Endometrial microvascular endothelial cells (primary cell): Measurements from ENCODE around the gene SRPRB. TPM values are rescaled to one million over a fixed set of nuclear protein-coding genes. Genes with fewer than 3 reads are reported as not detected.

Experiments
- in situ Hi-C: cut with HindIII; loops from 2 replicates; pipeline ENCODE4 v1.10.0; 2017; ENCODE audit warnings: low sequenced_read_pairs, low pct_unique_long_range_greater_than_20kb; ENCODE audit errors: inconsistent ontology term
- total RNA-seq: library from RNA; depleted of rRNA; stranded (reverse); fragments of >200 nt; gene quantifications from one replicate; pipeline ENCODE4 v1.2.3, GENCODE V29; 2015; ENCODE audit errors: inconsistent ontology term

Gene SRPRB
- total RNA-seq, 1 donor from 2014 or later: 122 TPM

GRCh38 chr3:133836497-133837158, 31.0 kb downstream of the SRPRB start:
- in situ Hi-C loops: no loop called here

DNA sequence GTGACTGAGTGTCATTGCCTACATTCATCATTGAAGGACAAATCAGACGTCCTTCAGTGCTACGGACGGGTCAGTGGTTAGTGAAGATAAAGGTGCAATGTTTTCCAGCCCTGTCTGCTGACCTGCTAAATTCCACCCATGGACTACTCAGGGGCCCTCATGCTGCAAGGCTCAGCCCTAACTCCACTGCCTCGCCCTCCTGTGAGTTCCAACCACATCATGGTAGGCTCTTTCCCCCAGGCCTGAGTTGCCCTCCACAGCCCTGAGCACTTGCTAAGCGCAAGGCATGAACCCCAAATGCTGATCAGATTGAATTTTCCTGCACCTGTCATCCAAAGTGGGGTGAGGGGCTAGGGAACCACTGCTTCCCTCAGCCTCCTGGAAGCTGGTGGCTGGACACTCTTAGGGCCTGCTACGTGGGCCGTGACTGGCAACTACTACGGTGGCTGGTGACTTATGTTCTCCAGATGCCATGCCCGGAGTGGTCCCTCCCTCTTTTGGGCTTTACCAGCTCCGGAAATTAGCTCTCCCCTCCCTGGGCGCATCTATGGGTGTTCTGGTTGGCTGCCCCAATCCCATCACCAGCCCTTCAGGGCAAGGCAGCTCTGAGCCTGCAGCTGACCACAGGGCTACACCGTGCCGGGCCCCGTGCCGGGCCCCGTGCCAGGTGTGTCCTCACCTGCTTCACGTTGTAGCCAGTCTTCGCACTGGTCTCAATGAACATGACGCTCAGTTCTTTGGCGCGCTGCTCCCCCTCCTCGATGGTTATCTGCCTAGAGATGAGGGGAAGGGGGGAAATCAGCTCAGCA, 32.1 kb downstream of the SRPRB start:
- in situ Hi-C loops: no loop called here

DNA sequence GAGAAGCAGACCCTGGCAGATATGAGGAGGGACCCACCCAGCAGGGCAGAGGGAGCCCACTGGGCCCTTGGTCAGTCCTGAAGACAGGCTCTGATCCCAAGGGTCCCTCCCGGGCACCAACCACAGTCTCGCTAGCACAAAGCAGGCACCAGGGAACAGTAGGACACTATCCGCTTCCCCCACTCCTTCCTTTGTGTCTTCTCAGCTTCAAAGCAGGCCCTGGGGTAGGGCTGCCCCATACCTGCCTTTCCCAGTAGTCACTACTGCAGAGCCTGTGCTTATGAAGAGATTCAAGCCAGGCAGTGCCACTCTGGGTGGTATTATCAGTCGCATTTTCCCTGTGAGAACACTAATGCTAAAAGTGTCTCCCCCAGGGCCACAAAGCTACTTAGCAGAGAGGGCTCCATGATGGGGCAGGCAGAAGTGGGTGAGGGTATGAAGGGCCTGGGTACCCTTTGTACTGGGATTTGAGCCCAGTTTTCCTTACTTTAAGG, 32.7 kb downstream of the SRPRB start:
- in situ Hi-C loops: no loop called here

DNA sequence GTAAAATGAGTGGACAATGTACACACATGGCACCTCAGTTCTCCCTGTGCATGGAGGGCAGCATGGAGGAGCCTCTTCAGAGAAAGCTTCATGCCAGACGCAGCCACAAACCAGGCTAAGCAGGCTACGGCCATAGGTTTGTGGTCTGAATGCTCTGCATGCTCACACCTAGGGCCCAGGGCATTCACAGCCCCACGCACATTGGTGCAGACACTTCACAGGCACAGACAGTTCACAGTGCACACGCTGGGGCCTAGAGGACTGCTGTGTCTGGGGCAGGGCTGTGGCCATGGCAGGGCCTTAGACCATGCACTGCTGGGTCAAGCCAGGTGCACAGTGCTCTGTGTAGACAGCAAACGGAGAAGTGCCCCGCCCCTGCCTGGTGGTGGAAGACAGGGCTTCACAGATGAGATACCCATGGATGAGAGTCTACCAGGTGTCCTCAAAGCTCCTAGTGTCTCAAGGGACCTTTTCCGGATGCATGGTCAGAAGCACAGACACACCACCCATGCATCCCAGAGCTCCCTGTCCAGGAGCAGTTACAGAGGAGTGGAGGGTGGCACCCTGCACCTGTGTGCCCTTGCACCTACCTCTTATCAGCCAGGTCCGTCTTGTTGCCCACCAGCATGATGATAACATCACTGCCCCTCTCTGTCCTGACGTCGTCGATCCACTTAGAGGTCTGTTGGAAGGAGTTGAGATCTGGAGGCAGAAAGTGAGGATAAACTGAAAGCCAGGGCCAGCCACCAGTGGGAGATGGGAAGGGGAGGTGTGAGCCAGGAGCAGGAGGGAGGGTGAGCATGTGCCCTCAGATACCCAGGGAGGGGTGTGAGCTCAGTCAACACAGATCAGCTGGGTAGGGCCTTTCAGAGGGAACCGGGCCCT, 33.5 kb downstream of the SRPRB start:
- in situ Hi-C loops: no loop called here

DNA sequence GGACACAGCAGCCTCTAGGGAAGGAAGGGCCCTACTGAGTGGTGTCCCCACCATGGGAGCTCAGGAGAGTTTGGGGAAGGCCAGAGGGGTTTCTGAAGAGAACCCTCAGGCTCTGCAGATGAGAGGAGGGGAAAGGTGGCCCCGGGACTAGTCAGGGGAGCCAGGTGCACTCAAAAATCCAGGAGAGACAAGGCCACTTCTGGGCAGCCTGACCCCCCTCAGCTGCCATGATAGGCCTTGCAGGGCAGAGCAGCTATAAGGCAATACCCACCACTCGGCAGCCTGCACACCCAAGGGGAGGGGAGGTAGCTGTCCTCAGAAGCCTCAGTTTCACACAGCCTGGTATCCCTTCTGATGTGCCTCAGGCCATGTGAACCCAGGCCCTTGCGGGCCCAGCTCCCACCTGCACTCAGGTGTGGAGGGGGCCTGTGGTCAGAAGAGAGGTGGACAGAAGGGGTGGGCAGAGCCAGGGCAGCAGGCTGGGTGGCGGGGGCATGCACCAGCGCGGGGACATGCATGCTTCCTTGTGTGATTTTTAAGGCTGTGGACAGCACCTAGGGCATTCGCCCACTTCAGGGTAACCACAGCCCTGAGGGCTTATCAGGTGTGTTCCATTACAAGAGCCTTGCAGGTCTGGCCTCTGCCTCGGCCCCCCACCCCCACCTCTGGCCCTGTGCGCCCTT, 34.6 kb downstream of the SRPRB start:
- in situ Hi-C loops: no loop called here

DNA sequence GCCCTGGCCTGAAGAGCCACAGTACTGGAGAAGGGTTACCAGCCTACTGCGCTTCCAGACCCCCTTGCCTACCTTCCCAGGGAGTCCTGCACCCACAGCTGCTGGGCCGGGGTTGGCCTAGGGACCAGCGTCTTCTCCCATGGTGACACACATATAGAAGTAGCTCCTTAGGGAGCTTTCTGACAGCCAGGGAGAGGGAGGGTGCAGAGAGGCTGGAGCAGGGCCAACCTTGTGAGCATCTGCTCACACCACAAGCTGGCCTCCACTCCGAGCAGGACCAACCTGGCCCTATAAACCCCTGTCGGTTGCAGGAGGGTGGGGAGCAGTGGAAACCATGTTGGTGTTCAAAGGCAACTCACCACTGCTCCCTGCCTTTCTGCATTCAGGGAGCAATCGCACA, 35.2 kb downstream of the SRPRB start:
- in situ Hi-C loops: no loop called here

- in situ Hi-C loops: no loop called here
Measured at GRCh38 chr3:133841196-133841595, 35.6 kb downstream of the SRPRB start.

GRCh38 chr3:133842158-133842557, 36.5 kb downstream of the SRPRB start:
- in situ Hi-C loops: no loop called here

DNA sequence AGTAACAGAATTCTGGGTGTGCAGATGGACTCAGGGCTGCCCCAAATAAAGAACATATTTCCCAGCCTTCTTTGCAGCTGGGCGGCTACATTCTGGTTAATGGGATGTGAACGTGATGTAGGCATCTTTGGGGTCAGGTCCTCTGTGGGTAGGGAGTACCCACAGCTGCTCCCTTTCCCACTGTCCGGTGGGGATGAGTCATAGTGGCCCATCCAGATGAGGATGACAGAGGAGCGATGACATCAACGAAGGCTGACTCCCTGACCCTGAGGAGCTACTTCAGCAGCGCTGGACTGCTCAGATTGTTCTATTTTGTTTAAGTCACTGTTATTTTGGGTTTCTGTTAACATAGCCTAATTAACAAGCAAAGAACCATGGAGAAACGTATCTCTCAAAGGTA, 38.0 kb downstream of the SRPRB start:
- in situ Hi-C loops: no loop called here

GRCh38 chr3:133845127-133845526, 39.5 kb downstream of the SRPRB start:
- in situ Hi-C loops: no loop called here

DNA sequence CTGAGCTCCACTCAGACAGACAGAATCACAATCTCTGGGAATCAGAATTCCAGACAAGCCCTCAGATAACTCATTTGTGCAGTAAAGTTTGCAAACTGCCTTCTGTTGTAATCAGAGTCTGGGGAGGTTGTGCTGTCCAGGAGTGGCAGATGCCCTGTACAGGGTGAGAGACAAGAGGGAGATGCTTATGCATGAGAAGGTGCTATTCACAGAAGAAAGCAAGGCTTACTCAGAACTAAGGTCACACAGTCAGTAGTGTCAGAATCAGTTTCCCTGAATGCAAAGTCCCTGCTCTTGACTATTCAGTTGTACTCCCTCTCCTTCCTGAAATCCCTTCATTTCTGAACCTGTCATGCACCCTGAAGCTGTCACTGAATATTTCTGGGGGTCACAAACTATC, 43.7 kb downstream of the SRPRB start:
- in situ Hi-C loops: no loop called here

DNA sequence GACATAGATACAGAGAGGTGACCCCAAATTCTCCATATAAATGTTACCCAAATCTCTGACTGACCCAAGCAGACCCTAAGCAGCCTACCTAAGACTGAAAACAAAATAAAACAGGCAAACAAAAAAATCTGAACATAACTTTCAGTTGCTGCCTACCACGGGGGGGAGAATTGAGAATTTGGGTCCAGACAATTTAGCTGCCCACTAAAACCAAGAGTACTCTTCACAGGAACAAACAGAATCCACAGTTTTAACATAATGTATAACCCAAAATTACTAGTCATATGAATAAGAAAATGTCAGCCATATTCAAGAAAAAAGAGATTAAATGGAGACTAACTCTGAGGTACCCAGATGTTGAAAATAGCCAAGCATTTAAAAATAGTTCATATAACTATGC, 44.4 kb downstream of the SRPRB start:
- in situ Hi-C loops: no loop called here

DNA sequence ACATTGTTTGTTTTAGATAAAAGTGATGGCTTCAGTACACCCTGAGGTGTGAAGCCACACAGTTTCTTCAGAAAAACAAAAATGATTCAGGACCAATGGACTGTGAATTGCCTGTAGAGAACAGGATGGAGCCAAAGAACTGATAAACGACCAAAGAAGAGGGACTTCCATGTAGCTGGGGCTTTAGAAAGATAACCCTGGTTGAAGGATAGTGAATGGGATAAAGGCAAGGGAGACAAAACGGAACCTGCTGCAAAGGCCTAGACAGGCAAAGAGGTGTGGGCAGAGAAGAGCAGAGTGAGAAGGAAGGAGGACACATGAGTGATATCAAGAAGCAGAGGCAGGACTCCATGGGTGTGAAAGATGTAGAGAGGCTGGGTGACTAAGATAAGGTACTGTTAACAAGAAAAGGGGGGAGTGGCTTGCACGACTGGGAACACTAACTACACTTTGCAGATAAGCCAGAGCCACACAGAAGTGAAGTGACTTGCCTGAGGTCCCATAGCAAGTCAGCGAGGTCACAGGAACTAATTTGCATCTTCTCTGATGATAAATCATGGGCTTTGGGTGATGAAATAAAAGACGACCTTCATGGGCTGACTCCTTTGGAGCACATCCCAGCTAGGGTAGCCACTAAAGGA, 45.8 kb downstream of the SRPRB start:
- in situ Hi-C loops: no loop called here

DNA sequence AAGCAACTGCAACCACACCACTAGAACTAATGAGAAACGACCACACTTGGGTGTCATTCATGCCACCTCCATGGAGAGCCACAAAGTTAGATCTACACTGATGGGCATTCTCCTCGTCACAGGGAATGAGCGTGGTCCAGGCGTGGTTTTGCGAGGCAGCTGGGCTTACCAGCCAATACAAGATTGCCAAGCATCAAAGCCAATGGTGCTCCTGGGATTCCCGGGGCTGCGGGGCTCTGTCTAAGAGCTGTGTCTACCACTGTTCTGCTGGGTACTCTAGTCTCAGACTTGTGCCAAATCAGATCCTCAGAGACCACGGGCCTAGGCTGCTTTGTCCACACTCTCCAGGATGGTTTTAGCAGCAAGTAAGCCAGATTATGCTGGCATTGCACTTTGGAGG, 46.3 kb downstream of the SRPRB start:
- in situ Hi-C loops: no loop called here

- in situ Hi-C loops: no loop called here
Measured at GRCh38 chr3:133853063-133853924, 47.7 kb downstream of the SRPRB start.

GRCh38 chr3:133853925-133854227, 48.3 kb downstream of the SRPRB start:
- in situ Hi-C loops: no loop called here

DNA sequence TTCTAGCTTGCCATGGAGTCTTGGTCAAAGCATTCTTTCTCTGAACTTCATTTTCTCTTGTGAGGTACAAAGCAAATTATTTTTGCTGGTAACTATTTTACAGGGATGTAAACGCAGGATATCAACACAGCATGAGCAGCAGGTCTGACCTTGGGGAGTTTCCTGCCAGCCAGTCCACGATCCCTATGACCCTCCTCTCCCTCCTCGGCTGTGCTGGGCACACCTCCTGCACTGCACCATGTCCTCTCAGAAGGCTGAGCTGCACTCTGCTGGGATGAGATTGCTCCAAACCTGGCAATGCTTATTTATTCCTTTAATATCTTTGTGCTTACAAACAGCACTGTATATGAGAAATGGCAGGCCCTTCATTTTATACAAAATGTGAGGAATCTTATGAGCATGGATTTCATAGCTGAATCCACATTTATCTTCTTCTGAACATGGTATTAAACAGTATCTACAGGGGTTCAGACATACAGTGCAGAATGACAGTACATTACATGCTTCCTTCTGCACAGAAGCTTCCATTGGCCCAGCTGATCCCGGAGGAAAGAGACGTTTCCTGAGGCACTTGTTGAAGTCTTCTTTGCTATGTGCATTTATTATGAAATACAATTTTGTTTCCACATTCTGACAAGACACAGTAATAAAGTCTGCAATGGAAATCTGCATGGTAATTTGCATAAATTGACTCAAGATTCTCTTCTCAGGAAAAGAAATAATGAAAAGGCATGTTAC, 48.8 kb downstream of the SRPRB start:
- in situ Hi-C loops: no loop called here
